HepG2 (cell line): ENCODE results near the gene ALG14. TPM values are rescaled to one million over a fixed set of nuclear protein-coding genes. Genes with fewer than 3 reads are reported as not detected.
A peak's percentile ranks its signal among the peaks of the same experiment; 100 is the strongest.

Experiments
- DBP ChIP-seq: sonication (generic); formaldehyde crosslinking; IDR thresholded peaks from 2 replicates; pipeline ENCODE4 v1.4.0; 2020; ENCODE audit warnings: missing genetic modification reagents; ENCODE audit errors: not compliant biosample characterization
- FOXP4 ChIP-seq: sonication (generic); formaldehyde crosslinking; IDR thresholded peaks from 2 replicates; pipeline ENCODE4 v1.4.0; 2020; ENCODE audit warnings: missing genetic modification reagents
- GMEB2 ChIP-seq: IDR thresholded peaks from 2 replicates; pipeline ENCODE4 v1.6.1; 2016; ENCODE audit warnings: missing biosample characterization, missing genetic modification reagents, low read depth
- GPBP1L1 ChIP-seq: sonication (generic); formaldehyde crosslinking; IDR thresholded peaks from 2 replicates; pipeline ENCODE4 v1.5.0; 2020; ENCODE audit warnings: mild to moderate bottlenecking, missing genetic modification reagents
- HOXA5 ChIP-seq: sonication (generic); formaldehyde crosslinking; IDR thresholded peaks from 2 replicates; pipeline ENCODE4 v1.4.0; 2020; ENCODE audit warnings: missing genetic modification reagents
- MIER3 ChIP-seq: IDR thresholded peaks from 2 replicates; pipeline ENCODE4 v1.6.1; 2016; ENCODE audit warnings: missing compliant biosample characterization, borderline replicate concordance
- NAIF1 ChIP-seq: sonication (generic); formaldehyde crosslinking; IDR thresholded peaks from 2 replicates; pipeline ENCODE4 v1.5.0; 2020; ENCODE audit warnings: mild to moderate bottlenecking, missing genetic modification reagents, borderline replicate concordance
- RAD51 ChIP-seq: fragments of 450-650 bp; IDR thresholded peaks from 2 replicates; pipeline ENCODE4 v1.6.1; 2016; ENCODE audit warnings: borderline replicate concordance
- RFX5 ChIP-seq: IDR thresholded peaks from 2 replicates; pipeline ENCODE4 v1.6.1; 2011; ENCODE audit warnings: low read depth, low read length, improper control_type of control experiment
- SIN3A ChIP-seq: IDR thresholded peaks from 2 replicates; pipeline ENCODE4 v1.6.1; 2011; ENCODE audit warnings: low read depth, mild to moderate bottlenecking, control low read depth, low read length, borderline replicate concordance
- ZNF101 ChIP-seq: sonication (generic); formaldehyde crosslinking; IDR thresholded peaks from 2 replicates; pipeline ENCODE4 v1.4.0; 2020; ENCODE audit warnings: mild to moderate bottlenecking, low read depth, missing genetic modification reagents, borderline replicate concordance
- ZNF205 ChIP-seq: IDR thresholded peaks from 2 replicates; pipeline ENCODE4 v1.6.1; 2018; ENCODE audit warnings: missing biosample characterization, missing genetic modification reagents
- ZNF296 ChIP-seq: sonication (generic); formaldehyde crosslinking; conservative IDR thresholded peaks from 2 replicates; pipeline ENCODE4 v1.5.0; 2020; ENCODE audit warnings: mild to moderate bottlenecking, missing genetic modification reagents
- ZNF333 ChIP-seq: sonication (generic); formaldehyde crosslinking; IDR thresholded peaks from 2 replicates; pipeline ENCODE4 v1.4.0; 2020; ENCODE audit warnings: mild to moderate bottlenecking, missing genetic modification reagents, borderline replicate concordance
- polyA plus RNA-seq, 8 experiments: library from polyadenylated mRNA; depleted of rRNA in 3 of 8; stranded (reverse) in 7 of 8; unstranded in 1 of 8; fragments of >200 nt; fragmentation: Illumina TruSeq in 4 of 8; extraction: Trizol in 4 of 8; gene quantifications; 2 replicates each; pipeline versions ENCODE4 v1.2.1 to v1.2.3, GENCODE V29; 2011 to 2016; ENCODE audit warnings: low read depth in 4 of 8, missing spikeins in 1 of 8, mixed read lengths in 1 of 8; ENCODE audit not compliant: insufficient read depth in 1 of 8
- total RNA-seq, 5 experiments: library from RNA; depleted of rRNA; stranded (reverse); fragments of >200 nt; fragmentation: Illumina TruSeq; extraction: Trizol; gene quantifications; 2 replicates each; pipeline ENCODE4 v1.2.3, GENCODE V29; 2016; ENCODE audit warnings: low read depth in 1 of 5
- TF ChIP-seq, protein P1 (sequence below): sonication (generic); formaldehyde crosslinking; IDR thresholded peaks from 2 replicates; pipeline ENCODE4 v1.5.1; 2020; ENCODE audit warnings: mild to moderate bottlenecking, missing genetic modification reagents, moderate library complexity
- TF ChIP-seq, protein P2 (sequence below): sonication (generic); formaldehyde crosslinking; IDR thresholded peaks from 2 replicates; pipeline ENCODE4 v1.5.0; 2020; ENCODE audit warnings: missing genetic modification reagents
- TF ChIP-seq, protein P3 (sequence below): sonication (generic); formaldehyde crosslinking; IDR thresholded peaks from 2 replicates; pipeline ENCODE4 v1.5.0; 2020; ENCODE audit warnings: mild to moderate bottlenecking, missing genetic modification reagents

ALG14 gene
- total and polyA plus RNA-seq, 2 of the 13 experiments (the other 11 are each of a cell fraction or from before 2014, with no cell fraction given), result 4.5 to 12.7 TPM

DNA sequence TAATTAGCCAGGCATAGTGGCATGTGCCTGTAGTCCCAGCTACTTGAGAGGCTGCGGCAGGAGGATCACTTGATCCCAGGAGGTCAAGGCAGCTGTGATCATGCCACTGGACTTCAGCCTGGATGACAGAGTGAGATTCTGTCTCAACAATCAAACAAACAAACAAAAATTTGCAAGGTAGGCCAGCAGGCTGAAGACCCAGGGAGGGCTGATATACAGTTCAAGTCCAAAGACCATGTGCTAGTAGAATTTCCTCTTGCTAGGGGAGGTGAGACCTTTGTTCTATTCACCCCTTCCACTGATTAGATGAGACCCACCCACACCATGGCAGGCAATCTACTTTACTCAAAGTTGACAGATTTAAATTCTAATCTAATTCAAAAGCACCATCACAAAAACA lies 114.7 kb downstream of the ALG14 start (continued):
- TF ChIP-seq, protein P1, sequence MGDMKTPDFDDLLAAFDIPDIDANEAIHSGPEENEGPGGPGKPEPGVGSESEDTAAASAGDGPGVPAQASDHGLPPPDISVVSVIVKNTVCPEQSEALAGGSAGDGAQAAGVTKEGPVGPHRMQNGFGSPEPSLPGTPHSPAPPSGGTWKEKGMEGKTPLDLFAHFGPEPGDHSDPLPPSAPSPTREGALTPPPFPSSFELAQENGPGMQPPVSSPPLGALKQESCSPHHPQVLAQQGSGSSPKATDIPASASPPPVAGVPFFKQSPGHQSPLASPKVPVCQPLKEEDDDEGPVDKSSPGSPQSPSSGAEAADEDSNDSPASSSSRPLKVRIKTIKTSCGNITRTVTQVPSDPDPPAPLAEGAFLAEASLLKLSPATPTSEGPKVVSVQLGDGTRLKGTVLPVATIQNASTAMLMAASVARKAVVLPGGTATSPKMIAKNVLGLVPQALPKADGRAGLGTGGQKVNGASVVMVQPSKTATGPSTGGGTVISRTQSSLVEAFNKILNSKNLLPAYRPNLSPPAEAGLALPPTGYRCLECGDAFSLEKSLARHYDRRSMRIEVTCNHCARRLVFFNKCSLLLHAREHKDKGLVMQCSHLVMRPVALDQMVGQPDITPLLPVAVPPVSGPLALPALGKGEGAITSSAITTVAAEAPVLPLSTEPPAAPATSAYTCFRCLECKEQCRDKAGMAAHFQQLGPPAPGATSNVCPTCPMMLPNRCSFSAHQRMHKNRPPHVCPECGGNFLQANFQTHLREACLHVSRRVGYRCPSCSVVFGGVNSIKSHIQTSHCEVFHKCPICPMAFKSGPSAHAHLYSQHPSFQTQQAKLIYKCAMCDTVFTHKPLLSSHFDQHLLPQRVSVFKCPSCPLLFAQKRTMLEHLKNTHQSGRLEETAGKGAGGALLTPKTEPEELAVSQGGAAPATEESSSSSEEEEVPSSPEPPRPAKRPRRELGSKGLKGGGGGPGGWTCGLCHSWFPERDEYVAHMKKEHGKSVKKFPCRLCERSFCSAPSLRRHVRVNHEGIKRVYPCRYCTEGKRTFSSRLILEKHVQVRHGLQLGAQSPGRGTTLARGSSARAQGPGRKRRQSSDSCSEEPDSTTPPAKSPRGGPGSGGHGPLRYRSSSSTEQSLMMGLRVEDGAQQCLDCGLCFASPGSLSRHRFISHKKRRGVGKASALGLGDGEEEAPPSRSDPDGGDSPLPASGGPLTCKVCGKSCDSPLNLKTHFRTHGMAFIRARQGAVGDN, result no peak
- no peak for TF ChIP-seq ZNF101 (CRISPR knock-in tag)
- TF ChIP-seq, protein P2, sequence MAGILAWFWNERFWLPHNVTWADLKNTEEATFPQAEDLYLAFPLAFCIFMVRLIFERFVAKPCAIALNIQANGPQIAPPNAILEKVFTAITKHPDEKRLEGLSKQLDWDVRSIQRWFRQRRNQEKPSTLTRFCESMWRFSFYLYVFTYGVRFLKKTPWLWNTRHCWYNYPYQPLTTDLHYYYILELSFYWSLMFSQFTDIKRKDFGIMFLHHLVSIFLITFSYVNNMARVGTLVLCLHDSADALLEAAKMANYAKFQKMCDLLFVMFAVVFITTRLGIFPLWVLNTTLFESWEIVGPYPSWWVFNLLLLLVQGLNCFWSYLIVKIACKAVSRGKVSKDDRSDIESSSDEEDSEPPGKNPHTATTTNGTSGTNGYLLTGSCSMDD (CRISPR knock-in tag), result no peak
- TF ChIP-seq, protein P3, sequence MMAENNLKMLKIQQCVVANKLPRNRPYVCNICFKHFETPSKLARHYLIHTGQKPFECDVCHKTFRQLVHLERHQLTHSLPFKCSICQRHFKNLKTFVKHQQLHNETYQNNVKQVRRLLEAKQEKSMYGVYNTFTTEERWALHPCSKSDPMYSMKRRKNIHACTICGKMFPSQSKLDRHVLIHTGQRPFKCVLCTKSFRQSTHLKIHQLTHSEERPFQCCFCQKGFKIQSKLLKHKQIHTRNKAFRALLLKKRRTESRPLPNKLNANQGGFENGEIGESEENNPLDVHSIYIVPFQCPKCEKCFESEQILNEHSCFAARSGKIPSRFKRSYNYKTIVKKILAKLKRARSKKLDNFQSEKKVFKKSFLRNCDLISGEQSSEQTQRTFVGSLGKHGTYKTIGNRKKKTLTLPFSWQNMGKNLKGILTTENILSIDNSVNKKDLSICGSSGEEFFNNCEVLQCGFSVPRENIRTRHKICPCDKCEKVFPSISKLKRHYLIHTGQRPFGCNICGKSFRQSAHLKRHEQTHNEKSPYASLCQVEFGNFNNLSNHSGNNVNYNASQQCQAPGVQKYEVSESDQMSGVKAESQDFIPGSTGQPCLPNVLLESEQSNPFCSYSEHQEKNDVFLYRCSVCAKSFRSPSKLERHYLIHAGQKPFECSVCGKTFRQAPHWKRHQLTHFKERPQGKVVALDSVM (CRISPR knock-in tag), result peak; percentile 87
- TF ChIP-seq ZNF205 (CRISPR knock-in tag), result no peak
- no peak for TF ChIP-seq SIN3A
- peak; percentile 66 for TF ChIP-seq FOXP4 (CRISPR knock-in tag)
- no peak for TF ChIP-seq RFX5
- no peak for TF ChIP-seq RAD51
- no peak for TF ChIP-seq NAIF1 (CRISPR knock-in tag)
- no peak for TF ChIP-seq GMEB2 (CRISPR knock-in tag)
- TF ChIP-seq DBP (CRISPR knock-in tag), result no peak
- TF ChIP-seq ZNF333 (CRISPR knock-in tag), result no peak
- TF ChIP-seq HOXA5 (CRISPR knock-in tag), result no peak
- TF ChIP-seq ZNF296, result no peak
- no peak for TF ChIP-seq GPBP1L1 (CRISPR knock-in tag)
- TF ChIP-seq MIER3 (CRISPR knock-in tag), result peak; percentile 55; the same call in 1 of the 2 replicates
